DMS53 treated with DMSO at 0.1 percent for 48 hours (cell line): ENCODE results near the gene HSCB.
"Not testable (repeated sequence)": the region's sequence is repeated elsewhere in the genome, so short reads cannot be mapped to it uniquely, and the experiment has no call there.

ENCODE experiments used
- DNase-seq: peaks from one replicate; lab custom pipeline; 2025; ENCODE audit not compliant: unreplicated experiment; lab: John Stamatoyannopoulos, UW

HSCB gene

GRCh38 chr22:28741785-28742561 is at the start of gene HSCB, which contains the start of gene CHEK2:
HSCB (plus strand) TSS chr22:28742039; CDS start chr22:28742096, 57 bp downstream.
CHEK2 (minus strand) TSS chr22:28741820; CDS start chr22:28734721, 7,099 bp downstream.
- peak; percentile 75 for DNase-seq

- not testable (repeated sequence) for DNase-seq
These were observed 48.6 kb upstream of the HSCB start for GRCh38 chr22:28693041-28693760.

DNA sequence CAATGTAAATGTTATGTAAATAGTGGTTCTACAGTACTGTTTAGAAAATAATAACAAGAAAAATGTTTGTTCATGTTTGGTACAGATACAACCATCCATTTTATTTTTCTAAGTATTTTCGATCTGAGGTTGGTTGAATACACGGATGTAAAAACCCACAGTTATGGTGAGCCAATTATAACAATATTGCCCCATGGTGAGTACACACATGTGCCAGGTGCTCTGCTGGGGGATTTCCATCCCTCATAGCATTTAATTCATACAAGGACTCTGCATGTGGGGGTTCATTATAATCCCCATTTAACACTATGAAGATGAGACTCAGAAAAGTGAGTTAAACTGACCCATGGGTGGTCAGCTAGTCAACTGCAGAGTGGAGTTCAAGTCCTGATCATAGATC is 38.9 kb upstream of the HSCB start:
- no peak for DNase-seq

GRCh38 chr22:28703436-28703835 is 38.4 kb upstream of the HSCB start:
- no peak for DNase-seq

GRCh38 chr22:28706845-28707244 is 35.0 kb upstream of the HSCB start:
- DNase-seq: no peak

- no peak for DNase-seq
These were observed 31.7 kb upstream of the HSCB start for GRCh38 chr22:28710107-28710506.

DNA sequence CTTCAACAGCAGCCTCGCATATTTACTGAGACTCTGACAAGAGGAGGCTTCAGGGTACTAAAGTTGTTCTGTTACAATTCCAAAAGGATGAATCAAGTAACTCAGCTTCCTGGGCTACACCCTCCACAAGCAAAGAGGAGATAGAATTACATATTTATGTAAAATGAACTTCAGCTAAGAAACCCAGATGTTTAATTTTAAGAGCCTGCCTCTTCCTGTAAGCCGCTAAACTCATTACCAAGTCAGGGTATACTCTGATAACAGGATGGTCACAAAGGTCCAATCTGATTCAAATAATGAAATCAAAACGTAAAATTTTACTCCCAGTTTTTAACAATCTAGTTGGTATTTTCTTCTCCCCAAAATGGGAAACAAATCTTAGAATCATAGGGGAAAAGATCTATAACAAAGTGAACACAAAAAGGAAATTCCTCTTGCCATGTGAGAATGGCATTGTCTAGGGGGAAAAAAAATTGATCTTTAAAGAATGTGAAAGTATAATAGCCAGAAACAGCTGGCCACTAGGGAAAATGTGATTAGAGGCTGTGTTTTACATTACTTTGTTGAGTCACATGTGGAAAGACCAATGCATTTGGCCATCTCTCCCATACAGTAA is 31.2 kb upstream of the HSCB start:
- no peak for DNase-seq

DNA sequence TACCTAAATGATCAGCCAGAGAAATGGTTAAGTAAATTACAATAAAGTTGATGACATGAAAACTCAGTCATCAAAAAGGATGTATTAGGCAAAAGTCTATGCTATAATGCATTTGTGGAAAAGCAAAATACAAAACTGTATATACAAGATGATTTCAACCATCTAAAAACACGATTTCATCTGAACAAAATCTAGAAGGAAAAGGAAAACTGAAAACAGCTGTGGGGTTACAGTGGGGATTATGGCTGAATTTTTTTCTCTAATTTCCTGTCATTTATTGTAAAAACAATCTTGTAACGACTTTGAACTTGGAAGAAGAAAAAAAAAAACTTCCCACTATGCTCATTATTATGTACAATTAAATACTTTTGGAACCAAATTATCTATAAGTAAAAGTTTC is 30.5 kb upstream of the HSCB start:
- no peak for DNase-seq

DNA sequence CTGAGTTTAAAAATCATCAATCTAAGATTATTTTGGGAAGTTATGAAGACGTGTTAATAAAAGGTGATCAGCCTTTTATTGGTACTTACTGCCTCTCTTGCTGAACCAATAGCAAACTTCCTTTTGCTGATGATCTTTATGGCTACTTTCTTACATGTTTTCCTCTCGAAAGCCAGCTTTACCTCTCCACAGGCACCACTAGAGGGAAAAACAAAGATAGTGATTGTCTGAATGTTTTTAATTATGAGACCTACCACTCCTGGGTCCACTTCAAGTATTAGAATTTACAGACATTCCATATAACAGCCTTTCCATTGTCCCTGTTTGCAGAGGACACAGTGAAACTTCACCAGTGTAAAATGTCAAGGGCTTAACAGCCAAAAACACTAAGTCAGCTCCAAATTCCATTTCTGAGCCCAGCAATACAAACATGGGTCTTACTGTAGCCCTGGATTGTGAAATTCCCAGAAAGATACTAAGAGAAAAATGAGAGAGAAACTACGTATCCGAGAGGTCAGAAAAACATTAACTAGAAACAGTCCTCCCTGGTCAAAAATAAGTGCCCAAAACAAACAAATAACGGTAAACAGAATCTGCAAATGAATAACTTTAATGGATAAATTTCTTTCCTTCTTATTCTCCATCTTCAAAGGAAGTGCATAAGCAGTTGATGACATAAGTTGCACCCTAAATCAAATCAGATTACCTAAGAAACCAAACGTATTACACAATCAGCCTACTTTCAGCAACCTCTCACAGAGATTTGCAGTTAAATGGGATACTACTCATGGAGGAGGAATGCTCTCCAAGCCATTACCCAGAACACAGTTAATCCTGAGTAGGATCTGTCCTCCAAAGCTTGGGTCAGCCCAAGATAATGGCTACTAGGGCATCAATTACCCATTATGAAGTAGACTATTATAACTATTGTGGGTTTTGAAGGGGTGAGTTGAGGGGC is 29.7 kb upstream of the HSCB start:
- DNase-seq: no peak

DNA sequence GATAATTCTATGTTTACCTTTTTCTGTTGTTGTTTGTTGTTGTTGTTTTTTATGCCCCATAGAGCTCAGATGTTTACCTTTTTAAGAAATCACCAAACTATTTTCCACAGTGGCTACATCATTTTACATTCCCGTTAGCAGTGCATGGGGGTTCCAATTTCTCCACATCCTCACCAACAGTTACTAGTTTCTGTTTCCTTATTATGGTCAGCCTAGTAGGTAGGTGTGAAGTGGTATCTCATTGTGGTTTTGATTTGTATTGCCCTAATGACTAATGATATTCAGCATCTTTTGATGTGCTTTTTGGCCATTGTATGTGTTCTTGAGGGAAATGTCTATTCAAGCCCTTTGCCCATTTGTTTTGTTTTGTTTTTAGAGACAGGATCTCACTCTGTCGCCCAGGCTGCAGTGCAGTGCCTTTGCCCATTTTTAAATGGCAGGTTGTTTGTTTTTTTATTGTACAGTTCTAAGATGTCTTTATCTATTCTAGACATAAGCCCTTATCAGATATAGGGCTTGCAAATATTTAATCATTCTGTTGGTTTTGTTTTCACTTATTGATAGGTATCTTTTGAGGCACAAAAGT is 27.7 kb upstream of the HSCB start:
- DNase-seq: no peak

DNA sequence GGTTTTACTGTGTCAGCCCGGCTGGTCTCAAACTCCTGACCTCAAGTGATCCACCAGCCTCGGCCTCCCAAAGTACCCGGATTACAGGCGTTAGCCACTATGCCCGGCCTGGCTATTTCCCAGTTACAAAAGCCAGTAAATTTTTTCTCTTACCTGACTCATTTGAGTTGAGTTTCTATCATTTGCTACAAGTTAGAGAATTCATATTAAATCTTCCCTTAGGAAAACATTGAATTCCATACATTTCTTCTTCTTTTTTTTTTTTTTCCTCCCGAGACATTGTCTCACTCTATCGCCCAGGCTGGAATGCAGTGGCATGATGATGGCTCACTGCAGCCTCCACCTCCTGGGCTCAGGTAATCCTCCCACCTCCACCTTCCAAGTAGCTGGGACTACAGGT is 26.2 kb upstream of the HSCB start:
- DNase-seq: no peak

- no peak for DNase-seq
These were observed 25.2 kb upstream of the HSCB start for GRCh38 chr22:28716686-28717085.

GRCh38 chr22:28718044-28718443 is 23.8 kb upstream of the HSCB start:
- DNase-seq: no peak

DNA sequence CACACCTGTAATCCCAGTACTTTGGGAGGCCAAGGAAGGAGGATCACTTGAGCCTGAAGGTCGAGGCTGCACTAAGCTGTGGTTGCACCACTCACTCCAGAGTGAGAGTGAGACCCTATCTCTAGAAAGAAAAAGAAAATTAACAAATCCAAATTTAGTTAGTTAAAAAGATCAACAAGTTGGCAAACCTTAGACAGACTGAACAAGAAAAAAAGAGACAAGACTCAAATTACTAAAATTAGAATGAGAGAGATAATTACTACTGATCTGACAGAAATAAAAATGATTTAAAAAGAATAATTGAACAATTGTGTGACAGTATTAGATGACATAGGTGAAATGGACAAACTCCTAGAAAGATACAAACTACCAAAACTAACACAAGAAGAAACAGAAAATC is 13.8 kb upstream of the HSCB start:
- no peak for DNase-seq

DNA sequence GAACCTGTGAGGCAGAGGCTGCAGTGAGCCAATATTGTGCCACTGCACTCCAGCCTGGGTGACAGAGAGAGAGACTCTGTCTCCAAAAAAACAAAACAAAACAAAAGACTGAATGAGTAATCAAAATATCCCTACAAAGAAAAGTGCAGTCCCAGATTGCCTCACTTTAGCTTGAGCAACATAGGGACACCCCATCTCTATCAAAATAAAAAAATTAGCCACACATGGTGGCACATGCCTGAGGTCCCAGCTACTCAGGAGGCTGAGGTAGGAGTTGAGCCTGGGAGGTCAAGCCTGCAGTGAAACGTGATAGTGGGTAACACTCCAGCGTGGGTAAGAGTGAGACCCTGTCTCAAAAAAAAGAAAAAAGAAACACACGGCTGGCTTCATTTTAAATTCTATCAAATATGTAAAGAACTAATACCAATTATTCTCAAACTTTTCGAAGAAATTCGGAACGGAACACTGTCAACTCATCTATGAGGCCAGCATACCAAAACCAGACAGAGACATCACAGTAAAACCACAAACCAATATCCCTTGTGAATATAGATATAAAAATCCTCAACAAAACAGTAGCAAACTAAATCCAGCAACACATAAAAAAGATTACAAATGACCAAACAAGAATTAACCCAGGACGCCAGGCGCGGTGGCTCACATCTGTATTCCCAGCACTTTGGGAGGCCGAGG is 13.1 kb upstream of the HSCB start:
- DNase-seq: no peak

DNA sequence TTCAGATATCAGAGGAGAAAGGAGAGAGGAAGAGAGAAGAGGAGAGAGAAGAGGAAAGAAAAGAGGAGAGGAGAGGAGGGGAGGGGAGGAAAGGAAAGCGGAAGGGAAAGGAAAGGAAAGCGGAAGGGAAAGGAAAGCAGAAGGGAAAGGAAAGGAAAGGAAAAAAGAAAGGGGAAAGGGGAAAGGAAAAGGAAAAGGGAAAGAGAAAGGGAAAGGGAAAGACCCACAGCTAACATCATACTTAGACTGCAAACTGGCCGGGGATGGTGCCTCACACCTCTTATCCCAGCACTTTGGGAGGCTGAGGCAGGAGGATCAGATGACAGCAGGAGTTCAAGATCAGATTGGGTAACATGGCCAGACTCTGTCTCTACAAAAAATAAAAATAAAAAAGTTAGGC is 11.7 kb upstream of the HSCB start:
- no peak for DNase-seq

DNA sequence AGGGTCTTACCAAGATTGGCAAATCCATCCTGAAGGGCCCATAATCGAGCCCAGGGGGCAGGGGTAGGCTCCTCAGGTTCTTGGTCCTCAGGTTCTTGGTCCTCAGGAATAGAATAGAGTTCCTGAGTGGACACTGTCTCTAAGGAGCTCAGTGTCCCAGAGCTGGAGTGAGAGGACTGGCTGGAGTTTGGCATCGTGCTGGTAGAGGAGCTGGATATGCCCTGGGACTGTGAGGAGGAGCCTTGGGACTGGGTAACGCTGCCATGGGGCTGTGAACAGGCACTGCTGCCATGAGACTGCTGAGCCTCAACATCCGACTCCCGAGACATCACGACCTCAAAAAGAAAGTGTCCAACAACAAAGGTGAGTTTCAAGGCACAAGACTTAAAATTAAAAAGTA is 7.4 kb upstream of the HSCB start:
- DNase-seq: no peak

GRCh38 chr22:28736301-28737155 is 5.3 kb upstream of the HSCB start:
- DNase-seq: no peak

DNA sequence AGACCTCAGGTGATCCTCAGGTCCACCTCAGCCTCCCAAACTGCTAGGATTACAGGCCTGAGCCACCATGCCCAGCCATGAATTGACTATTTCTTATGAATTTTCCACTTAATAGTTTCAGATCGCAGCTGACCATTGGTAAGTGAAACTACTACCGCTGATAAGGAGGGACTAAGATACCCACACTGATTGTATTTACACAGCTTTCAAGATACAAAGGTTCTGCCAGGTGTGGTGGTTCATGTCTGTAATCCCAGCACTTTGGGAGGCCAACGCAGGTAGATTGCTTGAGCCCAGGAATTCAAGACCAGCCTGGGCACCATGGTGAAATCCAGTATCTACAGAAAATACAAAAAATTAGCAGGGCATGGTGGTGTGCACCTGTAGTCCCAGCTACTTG is 4.1 kb upstream of the HSCB start:
- no peak for DNase-seq
